Activated T-cell treated with anti-CD3 and anti-CD28 coated beads, Interleukin-2, amount 50 U/mL, for 4 hours (primary cell): ENCODE data around the gene PHRF1. TPM values are rescaled to one million over a fixed set of nuclear protein-coding genes. Genes with fewer than 3 reads are reported as not detected.

Source experiments
- ATAC-seq, 2 donors: fragments of 200-7000 bp; cut with Tn5 transposase; one replicate each; pipeline ENCODE4 v1.10.0; 2021
- DNase-seq: peaks from one replicate; pipeline ENCODE4 v3.0.0-alpha.2; 2020
- H3K27me3 Mint-ChIP-seq: one replicate; pipeline ENCODE4 v1.8.0; 2021; ENCODE audit warnings: low read depth, mixed read lengths
- H3K36me3 Mint-ChIP-seq: one replicate; pipeline ENCODE4 v1.8.0; 2022; ENCODE audit warnings: mixed read lengths; ENCODE audit not compliant: insufficient read depth
- H3K4me1 Mint-ChIP-seq: one replicate; pipeline ENCODE4 v1.8.0; 2021; ENCODE audit warnings: low read depth, mixed read lengths
- H3K4me3 Mint-ChIP-seq: one replicate; pipeline ENCODE4 v1.8.0; 2021; ENCODE audit warnings: mild to moderate bottlenecking, moderate library complexity, mixed read lengths
- H3K9me3 Mint-ChIP-seq: one replicate; pipeline ENCODE4 v1.8.0; 2021; ENCODE audit warnings: mixed read lengths
- total RNA-seq, 3 donors: library from RNA; stranded (reverse); gene quantifications; one replicate each; pipeline ENCODE4 v1.2.1, GENCODE V29; 2021

PHRF1 gene
- total RNA-seq, 3 donors from 2014 or later = 57.7 to 59.2 (median 57.7) TPM

DNA sequence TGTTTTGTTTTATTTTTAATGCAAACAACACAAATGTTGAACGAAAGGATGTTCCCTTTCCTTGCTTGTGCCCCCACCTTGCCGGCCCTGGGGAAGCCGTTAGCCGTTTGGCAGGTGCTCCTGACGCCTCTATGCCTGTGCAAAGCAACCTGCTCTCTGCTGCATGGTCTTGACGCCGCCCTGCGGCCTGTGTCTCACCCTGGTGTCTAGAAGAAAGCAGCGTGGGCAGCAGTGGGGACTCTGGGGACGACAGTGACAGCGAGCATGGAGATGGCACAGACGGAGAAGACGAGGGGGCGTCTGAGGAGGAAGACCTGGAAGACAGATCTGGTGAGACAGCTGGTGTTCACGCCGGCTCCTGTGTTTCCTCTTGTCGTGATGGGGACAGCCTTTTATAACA, 5.5 kb downstream of the PHRF1 start:
- Mint-ChIP-seq H3K4me3 (no peak overlapping the region), H3K36me3 (peaks cover 13% of the 10 kb centered on the region), H3K27me3 (no peaks in the 10 kb centered on the region), H3K4me1 (peaks cover 48% of the 10 kb centered on the region), H3K9me3 (no peaks in the 10 kb centered on the region)
- no peak for DNase-seq
- no peak for ATAC-seq

DNA sequence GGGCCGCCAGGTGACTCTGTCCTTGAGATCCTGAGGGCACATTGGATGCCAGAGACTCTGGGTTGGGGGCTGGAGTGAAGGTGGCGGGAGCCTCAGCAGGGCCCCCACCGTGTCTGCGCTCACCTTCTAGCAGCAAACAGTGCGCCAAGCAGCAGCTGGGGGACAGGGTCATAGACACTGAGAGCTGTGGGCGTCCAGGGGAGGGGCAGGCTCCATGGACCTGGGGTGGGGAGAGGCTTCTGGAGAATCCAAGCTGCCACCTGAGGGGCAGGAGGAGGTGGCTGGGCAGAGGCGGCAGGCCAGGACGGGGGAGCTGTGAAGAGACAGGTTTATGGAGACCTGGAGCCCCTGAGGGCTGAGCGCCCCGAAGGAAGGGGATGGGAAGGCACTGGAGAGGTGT, 8.0 kb downstream of the PHRF1 start:
- no peak for ATAC-seq
- DNase-seq = no peak
- H3K27me3 Mint-ChIP-seq = no peaks in the 10 kb centered on the region
- peaks cover 40% of the 10 kb centered on the region for H3K4me1 Mint-ChIP-seq
- peaks cover 23% of the 10 kb centered on the region for H3K36me3 Mint-ChIP-seq
- no peak overlapping the region for H3K4me3 Mint-ChIP-seq
- H3K9me3 Mint-ChIP-seq = no peaks in the 10 kb centered on the region

DNA sequence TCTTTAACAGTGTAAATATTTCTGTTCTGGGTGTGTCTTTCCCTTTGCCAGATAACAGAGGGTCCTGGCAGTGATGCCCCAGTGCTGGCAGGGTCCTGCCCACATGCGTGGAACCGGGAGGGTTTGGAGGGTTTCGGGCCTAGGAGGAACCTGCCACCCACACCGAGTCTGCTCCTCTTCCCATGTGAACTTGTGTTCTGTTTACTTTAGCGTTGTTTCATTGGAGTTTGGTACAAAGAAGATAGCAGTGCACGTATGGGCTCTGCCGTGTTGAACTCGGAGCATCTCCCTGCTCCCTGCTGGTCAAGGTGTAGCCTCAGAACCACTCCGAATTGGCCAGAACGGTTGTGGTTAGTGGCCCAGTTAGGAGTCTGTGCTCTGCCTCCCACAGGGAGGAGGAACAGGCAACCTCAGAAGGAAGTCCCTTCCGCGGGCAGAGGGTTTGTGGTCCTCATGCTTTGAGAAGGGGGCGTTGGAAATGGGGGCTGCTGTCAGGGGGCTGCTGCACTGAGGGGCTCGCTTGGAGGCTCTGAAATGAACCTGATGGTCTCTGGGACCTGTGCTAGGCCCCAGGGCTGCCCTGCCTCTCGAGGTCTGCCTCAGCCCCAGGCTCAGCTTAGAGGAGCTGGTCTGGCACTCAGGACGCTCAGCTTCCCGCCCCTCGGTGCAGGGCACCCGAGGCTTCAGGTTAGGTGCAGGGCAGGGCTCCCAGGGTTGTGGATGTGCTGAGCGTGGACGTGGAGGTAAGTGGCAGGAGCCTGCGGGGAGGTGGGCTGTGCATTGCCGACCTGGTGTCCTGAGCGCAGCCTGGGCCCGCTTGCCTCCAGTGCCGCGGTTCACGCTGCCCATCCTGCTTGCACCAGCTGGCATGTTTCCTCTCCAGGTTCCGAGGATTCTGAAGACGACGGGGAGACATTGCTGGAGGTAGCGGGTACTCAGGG, 10.4 kb downstream of the PHRF1 start:
- no peaks in the 10 kb centered on the region for H3K9me3 Mint-ChIP-seq
- H3K36me3 Mint-ChIP-seq = peaks cover 26% of the 10 kb centered on the region
- no peaks in the 10 kb centered on the region for H3K27me3 Mint-ChIP-seq
- H3K4me3 Mint-ChIP-seq = no peak overlapping the region
- peaks cover 20% of the 10 kb centered on the region for H3K4me1 Mint-ChIP-seq
- DNase-seq (no peak), ATAC-seq (no peak)

DNA sequence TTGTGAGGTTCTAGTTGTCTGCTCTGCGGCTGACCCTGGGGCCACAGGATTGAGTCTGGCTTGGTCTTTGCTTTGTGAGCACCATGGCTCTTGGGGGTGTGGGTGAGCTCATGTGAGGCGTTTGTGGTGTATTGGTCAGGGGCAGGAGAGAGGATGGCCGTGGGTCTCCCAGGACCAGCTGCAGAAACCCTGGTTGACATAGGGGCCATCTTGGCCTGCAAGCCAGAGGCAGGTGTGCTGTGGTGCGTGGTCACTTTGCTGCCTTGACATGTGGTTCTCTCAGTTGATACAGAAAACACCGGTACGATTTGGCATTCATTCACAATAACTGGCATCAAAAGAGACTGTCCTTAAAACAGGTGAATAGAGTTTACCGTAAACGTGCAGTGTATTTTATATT, 11.3 kb downstream of the PHRF1 start:
- DNase-seq = no peak
- no peaks in the 10 kb centered on the region for H3K27me3 Mint-ChIP-seq
- no peak overlapping the region for H3K4me3 Mint-ChIP-seq
- peaks cover 28% of the 10 kb centered on the region for H3K36me3 Mint-ChIP-seq
- H3K4me1 Mint-ChIP-seq = peaks cover 18% of the 10 kb centered on the region
- ATAC-seq = peak; percentile 7 to 15
- H3K9me3 Mint-ChIP-seq = no peaks in the 10 kb centered on the region

DNA sequence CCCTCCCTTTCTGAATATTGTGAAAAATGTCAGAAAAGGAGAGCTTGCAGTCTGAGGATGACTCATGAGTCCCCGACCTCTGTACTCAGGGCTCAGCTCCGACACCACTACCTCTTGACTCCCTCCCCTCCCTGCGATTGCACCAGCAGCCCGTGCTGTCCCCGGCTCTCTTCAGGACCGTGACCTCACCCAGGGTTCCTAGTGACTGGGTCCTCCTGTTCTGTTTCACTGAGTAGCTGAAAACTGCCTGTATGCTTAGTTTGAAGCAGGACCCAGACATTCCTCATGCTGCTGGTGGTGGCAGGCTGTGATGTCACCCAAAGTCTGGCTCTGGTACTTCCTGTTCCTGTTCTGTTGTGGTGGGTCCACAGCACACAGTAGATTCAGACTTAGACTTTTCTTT, 11.7 kb downstream of the PHRF1 start:
- no peaks in the 10 kb centered on the region for H3K27me3 Mint-ChIP-seq
- no peaks in the 10 kb centered on the region for H3K9me3 Mint-ChIP-seq
- H3K36me3 Mint-ChIP-seq = peaks cover 29% of the 10 kb centered on the region
- DNase-seq (peak; percentile 73), ATAC-seq (peak; percentile 98 to 99)
- peaks cover 18% of the 10 kb centered on the region for H3K4me1 Mint-ChIP-seq
- peak overlapping the region; percentile 62 for H3K4me3 Mint-ChIP-seq

DNA sequence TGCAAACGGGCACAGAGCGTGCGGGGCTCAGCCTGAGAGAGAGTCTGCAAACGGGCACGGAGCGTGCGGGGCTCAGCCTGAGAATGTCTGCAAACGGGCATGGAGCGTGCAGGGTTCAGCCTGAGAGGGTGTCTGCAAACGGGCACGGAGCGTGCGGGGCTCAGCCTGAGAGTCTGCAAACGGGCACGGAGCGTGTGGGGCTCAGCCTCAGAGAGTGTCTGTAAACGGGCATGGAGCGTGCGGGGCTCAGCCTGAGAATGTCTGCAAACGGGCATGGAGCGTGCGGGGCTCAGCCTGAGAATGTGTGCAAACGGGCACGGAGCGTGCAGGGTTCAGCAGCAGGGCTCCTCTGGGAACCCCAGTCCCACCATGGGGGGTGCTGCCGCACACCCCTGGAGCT, 13.5 kb downstream of the PHRF1 start:
- ATAC-seq (no peak), DNase-seq (no peak)
- H3K36me3 Mint-ChIP-seq = peaks cover 35% of the 10 kb centered on the region
- H3K4me1 Mint-ChIP-seq = peaks cover 18% of the 10 kb centered on the region
- H3K27me3 Mint-ChIP-seq = no peaks in the 10 kb centered on the region
- no peaks in the 10 kb centered on the region for H3K9me3 Mint-ChIP-seq
- H3K4me3 Mint-ChIP-seq = no peak overlapping the region

DNA sequence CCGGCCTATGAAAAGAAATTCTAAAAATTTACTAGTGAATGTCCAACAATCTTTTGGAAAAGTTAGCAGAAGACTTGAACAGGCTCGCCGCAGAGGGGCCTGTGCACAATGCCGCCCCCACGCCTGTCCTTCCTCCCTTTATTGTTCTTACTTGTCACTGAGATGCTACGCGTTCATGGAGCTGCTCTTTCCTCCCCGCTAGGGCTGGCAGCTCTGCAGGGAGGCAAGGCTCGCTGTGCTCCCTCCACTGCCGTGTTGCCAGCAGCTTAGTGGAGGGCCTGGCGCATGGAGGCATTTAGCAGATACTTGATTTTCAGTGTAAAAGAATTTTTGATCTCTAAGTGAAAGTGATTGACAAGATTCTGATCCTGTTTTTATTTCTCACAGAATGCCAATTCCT, 14.7 kb downstream of the PHRF1 start:
- peaks cover 35% of the 10 kb centered on the region for H3K36me3 Mint-ChIP-seq
- H3K9me3 Mint-ChIP-seq = no peaks in the 10 kb centered on the region
- no peak for ATAC-seq
- peaks cover 18% of the 10 kb centered on the region for H3K4me1 Mint-ChIP-seq
- no peak overlapping the region for H3K4me3 Mint-ChIP-seq
- DNase-seq = no peak
- no peaks in the 10 kb centered on the region for H3K27me3 Mint-ChIP-seq

DNA sequence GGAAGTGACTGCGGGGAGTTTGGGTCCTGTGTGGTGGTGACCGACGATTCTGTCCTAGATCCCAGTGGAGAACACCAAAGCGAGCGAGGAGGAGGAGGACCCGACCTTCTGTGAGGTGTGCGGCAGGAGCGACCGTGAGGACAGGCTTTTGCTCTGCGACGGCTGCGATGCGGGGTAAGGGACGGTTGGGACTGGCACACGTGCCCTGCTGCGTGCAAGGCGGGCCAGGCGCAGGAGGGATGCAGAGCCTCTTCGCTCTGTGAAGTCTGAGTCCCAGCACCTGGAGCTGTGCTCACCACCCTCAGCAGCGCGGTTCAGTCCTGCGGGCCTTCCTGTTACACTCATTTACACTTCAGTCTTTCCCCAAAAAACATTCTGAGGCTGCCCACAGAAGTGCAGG, 16.2 kb downstream of the PHRF1 start:
- H3K36me3 Mint-ChIP-seq = peaks cover 37% of the 10 kb centered on the region
- ATAC-seq (no peak), DNase-seq (no peak)
- H3K27me3 Mint-ChIP-seq = no peaks in the 10 kb centered on the region
- no peaks in the 10 kb centered on the region for H3K9me3 Mint-ChIP-seq
- no peak overlapping the region for H3K4me3 Mint-ChIP-seq
- H3K4me1 Mint-ChIP-seq = peaks cover 8% of the 10 kb centered on the region

DNA sequence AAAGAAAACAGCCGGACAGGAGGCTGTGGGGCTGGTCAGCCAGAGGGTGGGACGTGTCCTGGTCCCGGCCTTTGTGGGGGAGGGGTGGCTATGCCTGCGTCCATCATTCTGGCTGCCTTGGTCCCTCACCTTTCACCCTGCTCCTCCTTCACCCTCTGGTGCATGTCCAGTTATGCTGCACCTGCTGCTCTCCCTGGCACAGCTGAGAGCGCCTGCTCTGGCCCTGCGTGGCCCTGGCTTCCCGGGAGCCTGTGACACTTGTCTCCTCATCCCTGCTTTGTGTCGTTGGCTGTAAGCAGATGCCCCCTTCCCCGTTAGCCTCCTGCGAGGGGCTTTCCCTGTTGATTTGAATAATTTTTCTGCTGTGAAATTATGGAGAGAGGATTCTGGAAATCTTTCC, 16.6 kb downstream of the PHRF1 start:
- H3K27me3 Mint-ChIP-seq = no peaks in the 10 kb centered on the region
- H3K4me1 Mint-ChIP-seq = peaks cover 4% of the 10 kb centered on the region
- no peaks in the 10 kb centered on the region for H3K9me3 Mint-ChIP-seq
- ATAC-seq = no peak
- H3K4me3 Mint-ChIP-seq = no peak overlapping the region
- H3K36me3 Mint-ChIP-seq = peaks cover 33% of the 10 kb centered on the region
- no peak for DNase-seq

DNA sequence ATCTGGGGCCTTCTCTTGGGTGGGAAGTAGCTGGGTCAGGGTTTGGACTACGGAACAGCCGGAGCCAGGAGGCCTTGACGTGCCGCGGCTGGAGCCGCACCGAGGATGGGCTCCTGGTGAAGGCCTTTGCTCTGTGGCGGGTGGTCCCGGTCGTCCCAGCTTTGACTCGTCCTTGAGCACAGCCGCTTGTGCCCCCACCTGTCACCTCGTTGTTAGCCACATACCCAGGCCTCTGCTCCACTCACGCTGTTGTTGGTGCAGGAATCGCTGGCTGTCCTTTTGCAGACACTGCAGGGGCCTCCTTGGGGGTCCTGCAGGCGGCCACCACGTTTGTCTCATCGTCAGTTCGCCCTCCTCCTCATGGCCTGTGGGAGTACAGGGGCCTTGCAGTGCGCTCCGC, 17.1 kb downstream of the PHRF1 start:
- no peak for DNase-seq
- H3K4me1 Mint-ChIP-seq = no peaks in the 10 kb centered on the region
- ATAC-seq = no peak
- H3K36me3 Mint-ChIP-seq = peaks cover 30% of the 10 kb centered on the region
- no peaks in the 10 kb centered on the region for H3K9me3 Mint-ChIP-seq
- H3K4me3 Mint-ChIP-seq = no peak overlapping the region
- H3K27me3 Mint-ChIP-seq = no peaks in the 10 kb centered on the region

DNA sequence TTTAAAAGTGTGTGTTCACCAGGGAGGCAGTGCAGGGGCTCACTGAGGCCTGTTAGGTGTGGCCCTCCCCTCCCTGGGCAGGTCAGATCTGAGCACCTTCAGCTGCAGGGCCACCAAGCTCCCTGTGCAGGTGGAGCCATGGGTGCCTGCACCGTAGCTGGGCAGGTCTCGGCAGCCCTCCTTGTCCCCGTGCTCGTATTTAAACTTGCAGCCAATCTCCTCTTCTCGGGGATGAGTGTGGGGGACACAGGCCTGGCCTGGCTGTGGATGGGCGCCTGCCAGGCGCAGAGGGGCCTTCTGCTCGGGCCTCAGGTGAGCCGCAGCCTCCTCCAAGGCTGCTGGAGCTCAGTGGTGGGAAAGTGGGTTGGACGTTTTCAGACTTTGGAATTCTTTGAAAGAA, 19.1 kb downstream of the PHRF1 start:
- Mint-ChIP-seq H3K27me3 (no peaks in the 10 kb centered on the region), H3K4me3 (no peak overlapping the region), H3K9me3 (no peaks in the 10 kb centered on the region), H3K36me3 (peaks cover 24% of the 10 kb centered on the region), H3K4me1 (no peaks in the 10 kb centered on the region)
- ATAC-seq (no peak), DNase-seq (no peak)

DNA sequence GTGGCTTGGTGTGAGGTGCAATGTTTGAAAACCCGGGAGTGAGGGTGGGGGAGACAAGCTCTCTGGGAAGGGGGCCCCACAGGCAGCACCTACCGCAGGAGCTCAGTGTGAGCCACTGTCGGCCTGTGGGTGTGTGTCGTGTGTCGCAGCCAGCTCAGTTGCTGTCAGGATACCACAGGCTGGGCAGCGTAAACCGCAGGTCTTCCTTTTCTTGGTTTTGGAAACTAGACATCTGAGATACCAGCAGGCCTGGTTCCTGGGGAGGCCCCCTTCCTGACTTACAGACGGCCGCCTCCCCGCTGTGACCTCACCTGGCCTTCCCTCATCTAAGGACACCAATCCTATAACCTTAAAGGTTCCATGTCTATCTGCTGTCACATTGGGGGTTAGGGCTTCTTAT, 20.1 kb downstream of the PHRF1 start:
- DNase-seq (no peak), ATAC-seq (peak in 1 of 2 donors; percentile 41)
- H3K4me3 Mint-ChIP-seq = no peak overlapping the region
- H3K27me3 Mint-ChIP-seq = no peaks in the 10 kb centered on the region
- no peaks in the 10 kb centered on the region for H3K4me1 Mint-ChIP-seq
- peaks cover 25% of the 10 kb centered on the region for H3K36me3 Mint-ChIP-seq
- H3K9me3 Mint-ChIP-seq = no peaks in the 10 kb centered on the region

DNA sequence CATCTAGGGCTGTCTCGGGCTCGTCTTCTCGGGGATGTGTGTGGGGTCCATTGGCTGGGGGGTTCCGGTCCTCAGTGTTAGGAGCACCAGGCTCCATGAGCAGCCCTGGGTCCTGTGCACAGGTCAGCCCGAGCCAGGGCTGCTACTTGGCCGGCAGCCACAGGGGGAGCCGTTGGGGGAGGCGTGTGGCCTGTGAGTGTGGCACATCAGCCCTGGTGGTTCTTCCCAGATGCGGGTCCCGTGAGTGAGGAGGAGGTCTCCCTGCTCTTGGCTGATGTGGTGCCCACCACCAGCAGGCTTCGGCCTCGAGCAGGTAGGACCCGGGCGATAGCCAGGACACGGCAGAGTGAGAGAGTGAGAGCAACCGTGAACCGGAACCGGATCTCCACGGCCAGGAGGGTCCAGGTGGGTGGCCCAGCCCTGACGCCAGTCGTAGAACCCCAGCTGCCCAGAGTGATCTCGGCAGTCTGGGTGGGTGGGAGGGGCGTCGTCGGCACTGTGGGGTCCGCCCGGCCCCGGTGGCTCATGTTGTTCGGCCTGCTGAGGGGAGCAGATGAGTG, 21.0 kb downstream of the PHRF1 start:
- H3K4me3 Mint-ChIP-seq = no peak overlapping the region
- no peaks in the 10 kb centered on the region for H3K27me3 Mint-ChIP-seq
- ATAC-seq = peak in 1 of 2 donors; percentile 49
- H3K9me3 Mint-ChIP-seq = no peaks in the 10 kb centered on the region
- DNase-seq = no peak
- peaks cover 25% of the 10 kb centered on the region for H3K36me3 Mint-ChIP-seq
- H3K4me1 Mint-ChIP-seq = no peaks in the 10 kb centered on the region

DNA sequence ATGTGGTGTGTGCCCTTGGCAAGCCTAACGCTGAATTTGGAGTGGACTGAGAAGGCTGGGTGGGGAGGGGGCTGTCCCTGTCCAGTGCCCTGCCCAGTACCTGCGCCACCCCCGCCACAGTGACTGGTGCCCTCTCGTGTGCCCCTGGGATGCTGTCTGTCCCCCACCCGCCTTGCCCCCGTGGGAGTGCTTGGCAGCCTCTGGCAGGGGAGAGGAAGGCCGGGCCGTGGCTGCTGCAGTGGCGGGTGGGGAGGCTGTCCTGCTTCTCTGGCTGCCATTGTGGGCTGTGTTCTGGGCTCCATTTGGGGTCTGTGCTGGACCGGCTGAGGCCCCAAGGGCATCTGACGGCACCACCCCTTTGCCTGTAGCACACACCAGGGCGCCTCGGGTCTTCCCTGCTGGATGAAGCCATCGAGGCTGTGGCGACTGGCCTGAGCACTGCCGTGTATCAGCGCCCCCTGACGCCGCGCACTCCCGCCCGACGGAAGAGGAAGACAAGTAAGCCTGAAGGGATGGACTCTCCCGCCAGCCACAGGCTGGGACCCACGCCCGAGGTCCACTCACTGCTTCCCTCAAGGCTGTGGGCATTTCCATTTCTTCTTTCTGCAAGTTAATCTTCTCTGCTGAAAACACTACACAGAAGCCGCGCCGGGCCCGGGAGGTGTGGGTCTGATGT, 21.9 kb downstream of the PHRF1 start:
- ATAC-seq (no peak), DNase-seq (no peak)
- peaks cover 19% of the 10 kb centered on the region for H3K36me3 Mint-ChIP-seq
- H3K27me3 Mint-ChIP-seq = no peaks in the 10 kb centered on the region
- no peaks in the 10 kb centered on the region for H3K9me3 Mint-ChIP-seq
- H3K4me3 Mint-ChIP-seq = no peak overlapping the region
- H3K4me1 Mint-ChIP-seq = no peaks in the 10 kb centered on the region
